HG03520 (cell line): ENCODE data around the gene MINDY4B.

Experiments
- ATAC-seq: cut with Tn5 transposase; IDR thresholded peaks from one replicate; pipeline ENCODE4 v1.9.1; 2021; ENCODE audit warnings: mild to moderate bottlenecking, moderate library complexity; ENCODE audit not compliant: unreplicated experiment

The MINDY4B gene

DNA sequence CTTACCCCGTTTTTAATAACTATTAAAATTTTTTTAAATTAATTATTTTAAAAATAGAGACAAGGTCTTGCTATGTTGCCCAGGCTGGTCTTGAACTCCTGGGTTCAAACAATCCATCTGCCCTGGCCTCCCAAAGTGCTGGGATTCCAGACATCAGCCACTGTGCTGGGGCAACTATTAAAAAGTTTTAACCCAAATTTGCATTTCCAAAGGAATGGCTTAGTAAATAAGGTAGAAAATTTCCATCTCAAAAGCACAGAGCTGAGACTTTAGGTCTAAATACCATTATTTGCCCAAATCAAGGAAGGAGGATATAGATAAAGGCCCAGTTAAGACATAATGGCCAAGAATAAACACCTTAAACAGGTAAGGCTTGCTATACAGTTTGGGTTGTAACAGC is 56.4 kb downstream of the MINDY4B start:
- ATAC-seq = no peak

- ATAC-seq = no peak
These were observed 57.8 kb downstream of the MINDY4B start for GRCh38 chr3:150847433-150847832.

DNA sequence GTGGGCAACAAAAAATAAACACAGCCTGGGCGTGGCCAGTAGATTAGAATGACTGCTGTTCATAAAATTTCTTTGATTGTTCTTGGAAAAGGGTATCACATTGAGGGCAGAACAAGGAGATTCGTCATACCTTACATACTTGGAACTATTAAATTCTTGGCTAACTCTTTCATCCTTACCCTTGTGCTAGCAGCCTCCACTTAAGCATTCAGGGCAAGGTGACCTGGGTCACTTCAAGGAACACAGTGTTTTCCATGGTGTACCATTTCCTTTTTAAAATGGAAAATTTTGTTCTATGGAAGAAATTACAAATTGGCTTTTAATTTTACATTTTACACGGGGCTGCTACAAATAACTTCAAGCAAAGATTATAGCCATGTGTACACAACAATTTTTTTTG is 60.8 kb downstream of the MINDY4B start:
- ATAC-seq = no peak

- ATAC-seq = no peak
These were observed 62.0 kb downstream of the MINDY4B start for GRCh38 chr3:150843241-150843640.

DNA sequence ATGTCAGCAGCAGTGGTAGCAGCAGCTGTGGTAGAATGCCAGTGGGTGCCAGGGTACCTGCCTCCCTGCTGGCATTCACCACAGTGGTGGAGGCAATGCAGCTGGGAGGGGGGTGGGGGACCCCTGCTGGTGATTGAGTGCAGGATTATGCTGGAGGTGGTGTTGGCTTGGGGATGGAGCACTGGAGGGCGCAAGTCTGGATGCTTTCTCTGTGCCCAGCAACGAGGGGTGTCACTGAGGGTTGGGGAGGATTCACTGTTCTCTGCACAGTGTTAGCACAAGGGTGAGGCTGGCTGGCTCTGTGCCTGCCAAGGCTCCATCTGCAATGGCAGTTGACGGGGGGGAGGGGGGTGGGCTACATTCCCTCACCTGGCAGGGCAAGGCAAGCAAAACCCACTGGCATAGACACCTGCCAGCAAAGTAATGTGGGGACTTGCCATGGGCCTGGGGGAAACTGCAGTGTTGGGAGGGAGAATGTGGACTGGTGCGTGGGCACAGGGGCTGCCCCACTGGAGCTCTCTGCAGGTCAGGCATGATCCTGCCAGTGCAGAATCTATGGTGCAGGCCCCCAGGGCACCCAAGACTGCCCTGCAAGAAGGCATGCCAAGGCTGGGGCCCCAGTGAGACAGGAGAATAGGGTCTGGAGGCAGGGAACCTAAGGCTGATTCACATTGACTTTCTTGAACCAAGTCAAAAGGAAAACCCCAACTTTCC is 64.3 kb downstream of the MINDY4B start:
- no peak for ATAC-seq

GRCh38 chr3:150830745-150831144 is 74.5 kb downstream of the MINDY4B start:
- ATAC-seq = no peak

DNA sequence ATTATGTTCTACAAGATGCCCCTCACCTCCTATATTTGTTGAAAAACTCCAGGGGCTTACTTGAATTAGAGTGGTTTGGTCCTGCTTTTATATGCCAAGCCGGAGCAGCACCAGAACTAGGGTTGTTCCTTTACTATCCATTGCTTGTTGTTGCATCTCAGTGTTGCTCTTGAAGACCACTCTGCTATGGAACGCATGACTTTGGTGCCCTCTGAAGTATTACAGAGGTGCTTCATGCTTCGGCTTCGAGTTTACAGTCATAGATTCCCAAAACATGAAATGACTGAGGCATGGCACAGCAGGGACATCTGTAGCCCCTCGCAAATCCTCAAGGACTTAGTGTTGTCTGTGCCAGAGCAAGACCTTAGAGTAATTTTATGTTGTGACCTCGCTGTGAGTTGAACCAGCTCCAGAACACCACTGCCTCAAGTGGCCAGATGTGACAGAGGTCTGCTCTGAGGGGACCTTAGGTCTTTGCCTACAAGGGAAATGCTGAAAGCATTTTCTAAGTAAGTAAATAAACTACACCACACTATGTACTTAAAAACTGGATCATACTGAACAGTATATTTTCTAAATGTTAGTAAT is 75.1 kb downstream of the MINDY4B start:
- ATAC-seq = peak; percentile 69

GRCh38 chr3:150829408-150829807 is 75.8 kb downstream of the MINDY4B start:
- no peak for ATAC-seq

DNA sequence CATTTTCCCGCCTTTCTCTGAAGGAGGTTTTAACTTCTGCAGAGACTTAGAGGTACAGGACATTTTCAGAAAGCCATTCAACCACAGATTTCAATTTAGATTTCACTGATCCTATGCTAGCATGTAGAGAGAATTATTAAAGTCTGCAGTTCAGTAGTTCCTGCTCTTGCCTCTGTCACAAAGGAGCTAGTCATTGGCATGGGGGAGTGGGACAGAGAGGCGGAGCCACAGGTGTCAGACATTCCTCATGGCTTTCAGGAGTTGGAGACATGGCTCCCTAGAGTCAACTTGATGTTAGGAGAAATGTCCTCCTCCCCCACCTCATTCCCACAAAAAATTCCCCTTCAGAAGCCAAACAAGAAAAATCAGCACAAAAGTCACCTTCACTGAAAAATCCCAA is 76.2 kb downstream of the MINDY4B start:
- no peak for ATAC-seq

DNA sequence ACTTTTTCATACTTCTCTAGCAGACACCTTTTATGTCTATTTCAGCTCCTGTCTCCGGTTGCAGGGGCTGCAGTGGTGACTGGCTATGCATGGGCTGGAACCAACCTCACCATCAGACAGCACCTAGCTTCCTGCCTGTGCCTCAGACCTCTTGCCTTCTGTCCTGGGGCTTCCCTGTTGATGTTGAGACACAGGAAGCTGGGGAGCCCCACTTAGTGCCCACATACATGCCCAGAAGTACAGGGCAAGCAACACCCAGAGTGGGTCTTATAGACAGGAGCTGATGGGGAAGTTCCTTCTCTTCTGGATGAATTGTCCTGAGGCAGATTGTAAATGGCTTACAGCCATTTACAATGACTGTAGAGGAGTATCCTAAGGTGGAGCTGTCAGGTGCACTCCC is 77.0 kb downstream of the MINDY4B start:
- ATAC-seq = no peak

- ATAC-seq = no peak
These were observed 78.6 kb downstream of the MINDY4B start for GRCh38 chr3:150826466-150827282.

DNA sequence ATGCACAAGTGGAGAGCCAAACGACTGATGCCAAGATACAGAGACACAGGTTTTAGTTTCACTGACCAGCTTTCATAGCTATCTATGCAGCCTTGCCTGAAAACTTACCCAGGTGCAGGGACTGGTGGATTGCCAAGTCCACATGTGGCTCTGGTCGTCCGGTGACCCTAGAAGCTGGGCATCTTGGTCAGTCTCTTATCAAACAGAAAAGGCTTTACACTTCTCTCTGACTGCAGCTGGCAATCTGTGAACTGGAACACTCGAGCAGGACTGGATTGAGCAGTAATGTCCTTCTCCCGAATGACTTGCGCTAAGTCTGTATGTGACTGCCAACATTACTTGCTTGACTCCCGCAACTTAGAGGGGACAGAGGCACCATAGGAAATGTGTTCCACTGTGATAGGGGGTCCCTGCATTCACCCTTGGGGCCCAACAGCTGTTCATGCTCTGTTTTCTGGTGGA is 79.3 kb downstream of the MINDY4B start:
- no peak for ATAC-seq

GRCh38 chr3:150825192-150825915 is 79.9 kb downstream of the MINDY4B start:
- ATAC-seq = no peak

DNA sequence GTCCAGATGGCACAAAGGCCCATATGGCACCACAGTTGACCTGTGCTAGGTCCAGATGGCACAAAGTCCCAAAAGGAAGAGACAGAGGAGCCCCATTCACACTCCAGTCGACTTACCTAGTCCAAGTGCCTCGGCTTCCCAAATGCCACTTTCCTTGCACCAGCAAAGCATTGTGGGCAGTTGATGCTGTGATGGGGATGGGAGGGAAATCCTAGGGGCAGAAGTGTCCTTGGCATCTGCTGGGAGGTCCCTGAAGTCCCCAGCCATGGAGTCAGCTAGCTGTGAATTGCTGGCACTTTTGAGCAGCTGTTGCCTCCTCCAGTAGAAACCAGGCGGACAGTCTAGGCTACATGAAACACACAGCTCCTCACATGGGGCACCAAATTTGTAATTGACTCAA is 82.0 kb downstream of the MINDY4B start:
- no peak for ATAC-seq

GRCh38 chr3:150822636-150823035 is 82.6 kb downstream of the MINDY4B start:
- ATAC-seq = no peak
